HEK293T (cell line): ENCODE measurements around the gene TTC23L.

Experiments used
- FOXA1 ChIP-seq: fragments of 450-650 bp; IDR thresholded peaks from 2 replicates; pipeline ENCODE4 v1.6.1; 2016; ENCODE audit warnings: mild to moderate bottlenecking
- FOXM1 ChIP-seq: fragments of 450-650 bp; IDR thresholded peaks from 2 replicates; pipeline ENCODE4 v1.6.1; 2017; ENCODE audit warnings: mild to moderate bottlenecking, borderline replicate concordance
- HDGF ChIP-seq: fragments of 450-650 bp; IDR thresholded peaks from 2 replicates; pipeline ENCODE4 v1.6.1; 2017; ENCODE audit warnings: antibody characterized with exemption, borderline replicate concordance
- SP1 ChIP-seq: fragments of 450-650 bp; IDR thresholded peaks from 2 replicates; pipeline ENCODE4 v1.6.1; 2017

GRCh38 chr5:34903260-34903659 is 64.3 kb downstream of the TTC23L start:
- no peak for TF ChIP-seq FOXA1
- no peak for TF ChIP-seq HDGF
- no peak for TF ChIP-seq SP1
- no peak for TF ChIP-seq FOXM1
